ENCODE results near the gene SLCO3A1.
A peak's percentile ranks its signal among the peaks of the same experiment; 100 is the strongest.

SLCO3A1 gene

DNA sequence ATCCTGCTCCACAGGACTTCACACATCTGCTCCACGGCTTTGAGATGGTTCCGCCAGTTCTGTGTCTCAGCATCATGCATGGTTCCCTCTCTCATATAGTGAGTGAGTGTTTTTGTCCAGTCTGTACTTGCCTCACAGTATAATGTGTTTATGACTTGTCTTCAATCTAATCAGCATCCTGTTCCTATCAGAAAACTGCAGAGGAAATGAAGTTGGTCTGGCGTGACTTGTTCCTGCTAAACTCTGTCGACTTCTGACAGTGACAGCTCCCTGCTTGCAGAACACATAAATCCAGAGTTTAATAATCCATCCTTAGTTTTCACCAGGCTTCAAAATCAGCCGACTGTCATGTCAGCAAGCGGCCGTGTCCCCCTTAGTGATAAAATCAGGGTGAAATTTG is 222.3 kb downstream of the SLCO3A1 start:
- no peak for DNase-seq

DNA sequence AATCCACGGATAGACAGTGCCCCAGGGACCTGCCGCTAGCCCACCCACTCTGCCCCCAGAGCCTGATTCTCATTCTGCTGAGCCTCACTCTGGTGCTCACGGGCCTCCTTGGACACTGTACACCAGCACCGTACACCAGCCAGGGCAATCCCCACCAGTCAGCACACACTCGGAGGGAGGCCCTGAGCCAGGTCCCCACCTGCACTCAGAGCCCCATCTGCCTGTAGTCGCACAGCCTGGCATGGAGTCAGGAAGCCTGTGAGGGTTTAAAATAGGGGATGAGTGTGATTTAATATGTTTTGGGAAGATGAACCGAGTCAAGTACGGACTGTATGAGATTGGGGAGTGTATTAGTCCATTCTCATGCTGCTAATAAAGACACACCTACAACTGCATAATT is 223.0 kb downstream of the SLCO3A1 start:
- DNase-seq, result no peak

DNA sequence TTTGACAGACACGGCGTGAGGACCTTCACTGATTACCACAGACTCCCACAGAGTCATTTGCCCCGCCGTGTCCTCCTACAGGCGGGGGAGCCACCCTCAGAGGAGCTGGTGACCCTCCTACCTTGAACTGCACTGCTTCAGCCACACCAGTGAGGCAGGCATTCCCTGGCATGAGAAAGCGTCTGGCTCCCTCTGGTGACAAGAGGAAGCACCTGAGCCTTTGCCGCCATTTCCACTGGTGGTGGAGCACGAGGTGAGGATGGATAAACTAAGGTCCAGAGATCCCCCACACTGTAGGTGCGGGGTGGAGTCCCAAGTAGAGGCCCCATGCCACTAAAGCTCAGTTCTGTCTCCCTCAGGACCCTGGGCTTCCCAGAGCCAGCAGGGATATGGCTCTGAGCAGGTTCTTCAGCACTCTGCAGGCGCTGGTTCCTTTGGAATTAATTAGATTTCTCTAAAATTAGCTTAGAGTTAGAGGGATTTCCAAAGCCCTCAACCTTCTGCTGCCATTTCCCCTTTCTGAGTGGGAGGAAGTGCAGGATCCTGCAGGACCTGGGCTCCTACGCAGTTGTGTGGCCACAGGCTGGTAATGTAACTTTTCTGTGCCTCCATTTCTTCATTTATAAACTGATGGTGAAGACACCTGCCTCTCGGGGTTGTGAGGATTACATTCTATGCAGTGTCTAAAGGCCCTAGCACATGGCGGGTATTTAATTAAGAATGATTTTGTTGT is 224.0 kb downstream of the SLCO3A1 start:
- peak in 1 of 2 donors; percentile 42 for DNase-seq

DNA sequence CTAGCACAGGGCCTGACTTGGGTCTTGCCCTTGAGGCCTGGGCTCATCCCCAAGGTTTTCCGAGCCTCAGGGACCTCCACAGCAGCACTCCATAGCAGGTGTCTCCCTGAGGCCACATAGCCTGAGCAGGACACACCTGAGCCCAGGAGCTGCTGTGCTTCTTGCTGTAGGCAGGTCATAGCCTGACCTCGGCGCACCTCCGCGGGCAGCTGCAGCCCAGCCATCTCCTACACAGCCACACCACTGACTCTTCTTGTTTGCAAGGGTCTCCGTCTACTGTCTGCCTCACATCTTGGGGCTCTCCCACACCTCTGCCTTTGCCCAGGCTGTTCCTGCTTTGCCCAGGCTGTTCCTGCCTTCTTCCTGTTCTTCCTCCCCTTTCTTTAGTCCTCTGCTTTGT is 224.8 kb downstream of the SLCO3A1 start:
- no peak for DNase-seq

DNA sequence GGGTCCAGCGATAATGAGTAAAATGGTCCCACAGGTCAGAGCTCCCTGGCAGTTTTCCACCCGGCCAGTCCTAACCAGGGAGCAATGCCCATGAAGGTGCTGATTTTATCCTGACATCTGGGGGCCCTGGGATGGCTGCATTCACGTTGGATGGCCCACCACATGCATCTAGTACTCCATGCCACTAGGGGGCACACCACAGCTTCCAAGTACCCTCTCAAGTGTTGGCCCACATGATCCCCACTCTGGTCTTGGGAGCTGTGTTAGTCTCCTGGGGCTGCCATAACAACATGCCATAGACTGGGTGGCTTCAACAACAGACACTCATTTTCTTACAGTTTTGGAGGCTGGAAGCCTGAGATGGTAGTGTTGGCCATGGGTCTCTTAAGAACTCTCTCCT is 225.5 kb downstream of the SLCO3A1 start:
- no peak for DNase-seq

DNA sequence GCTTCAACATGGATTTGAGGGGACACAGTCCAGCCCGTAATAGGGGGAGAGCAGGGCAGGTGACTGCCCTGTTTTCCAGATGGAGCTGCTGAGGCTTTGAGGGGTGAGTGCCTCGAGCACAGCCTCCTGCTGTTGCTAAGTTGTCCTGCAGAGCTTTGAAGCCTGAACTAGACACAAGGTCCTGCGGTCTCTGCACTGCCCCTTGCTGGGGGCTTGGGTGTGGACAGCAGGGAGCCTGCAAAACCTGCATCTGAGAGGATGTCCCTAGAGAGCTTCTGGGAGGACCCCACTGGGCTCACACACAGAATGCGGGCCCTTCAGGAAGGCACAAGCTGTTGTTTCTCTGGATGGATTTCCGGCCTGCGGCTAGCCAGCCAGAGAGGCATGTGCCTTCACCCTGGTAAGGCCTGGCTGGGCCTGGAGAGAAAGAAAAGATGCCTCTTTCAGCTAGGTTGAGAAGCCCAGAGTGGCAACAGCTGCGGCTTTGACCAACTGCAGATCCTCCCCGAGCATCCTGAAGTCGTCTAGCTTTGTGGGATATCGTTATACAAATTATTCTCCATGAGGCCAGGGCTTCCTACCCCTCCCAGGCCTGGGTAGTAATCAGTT is 226.2 kb downstream of the SLCO3A1 start:
- no peak for DNase-seq

DNA sequence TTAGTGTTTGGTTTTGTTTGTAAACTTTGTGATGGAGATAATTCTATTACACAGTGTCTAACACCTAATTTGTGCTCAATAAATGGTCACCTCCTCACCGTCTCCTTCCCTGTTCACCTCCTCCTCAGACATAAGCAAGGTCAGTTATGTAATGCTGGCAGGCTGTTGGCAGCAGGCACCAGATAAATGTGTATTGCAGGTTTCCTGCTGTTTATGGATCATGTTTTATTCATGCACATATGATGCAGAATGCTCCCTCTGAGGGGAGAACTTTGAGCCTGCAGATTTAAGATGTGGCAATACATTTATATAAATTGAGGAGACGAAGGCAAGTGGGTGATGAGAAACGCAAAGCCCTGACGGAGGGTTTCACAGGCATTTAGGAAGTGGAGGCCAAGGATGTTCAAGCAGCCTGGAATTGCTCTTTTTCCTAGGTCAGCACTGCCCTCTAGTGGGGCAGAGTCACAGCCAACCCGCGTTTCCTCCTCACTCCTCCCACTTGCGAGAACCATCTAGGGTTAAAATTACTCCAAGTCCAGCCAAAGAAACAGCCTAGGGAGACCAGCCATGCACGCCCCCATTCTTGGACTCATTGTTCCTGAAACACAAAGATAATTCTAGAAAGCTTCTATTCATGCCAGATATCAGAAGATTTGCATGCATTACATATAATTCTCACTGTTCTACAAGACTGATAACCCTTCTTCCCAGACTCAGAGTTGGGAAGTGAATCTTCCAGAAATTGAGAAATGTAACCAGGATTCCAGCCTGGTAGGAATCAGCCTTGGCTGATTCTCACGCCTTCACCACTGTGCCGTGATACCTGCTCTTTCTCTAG is 228.7 kb downstream of the SLCO3A1 start:
- DNase-seq, result peak in 1 of 2 donors; percentile 27

DNA sequence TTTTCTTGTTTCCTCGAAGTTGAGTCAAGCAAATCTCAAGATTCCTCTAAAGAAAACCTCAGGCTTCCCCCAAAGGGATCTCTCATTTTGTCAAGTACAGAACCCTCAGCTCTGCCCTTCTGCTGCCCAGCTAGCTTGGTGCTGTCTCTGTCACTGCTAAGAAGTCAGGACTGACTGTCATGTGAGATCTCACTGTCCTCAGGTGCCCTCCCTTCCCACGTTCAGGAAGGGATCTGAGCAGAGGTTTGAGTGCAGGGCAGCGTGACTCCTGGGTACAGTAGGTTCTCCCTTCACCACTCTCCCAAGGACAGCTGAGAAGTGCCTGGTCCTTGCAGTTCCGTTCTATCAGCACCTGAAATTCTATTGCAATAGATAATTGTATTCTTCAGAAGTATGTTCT is 229.7 kb downstream of the SLCO3A1 start:
- DNase-seq, result no peak

DNA sequence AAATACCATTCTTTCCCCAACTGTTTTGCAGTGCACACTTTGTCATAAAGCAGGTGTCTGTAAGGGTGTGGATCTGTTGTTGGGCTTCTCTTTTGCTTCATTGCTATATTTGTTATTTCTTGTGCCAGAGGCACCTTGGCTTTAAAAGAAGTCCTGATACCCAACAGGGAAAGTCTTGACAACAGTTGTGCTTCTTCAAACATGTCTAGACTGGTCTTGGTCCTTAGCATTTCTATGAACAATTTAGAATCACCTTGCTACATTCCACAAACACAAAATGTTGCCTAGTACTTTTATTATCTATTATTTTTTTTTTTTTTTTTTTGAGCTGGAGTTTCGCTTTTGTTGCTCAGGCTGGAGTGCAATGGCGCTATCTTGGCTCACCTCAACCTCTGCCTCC is 233.7 kb downstream of the SLCO3A1 start:
- no peak for DNase-seq

DNA sequence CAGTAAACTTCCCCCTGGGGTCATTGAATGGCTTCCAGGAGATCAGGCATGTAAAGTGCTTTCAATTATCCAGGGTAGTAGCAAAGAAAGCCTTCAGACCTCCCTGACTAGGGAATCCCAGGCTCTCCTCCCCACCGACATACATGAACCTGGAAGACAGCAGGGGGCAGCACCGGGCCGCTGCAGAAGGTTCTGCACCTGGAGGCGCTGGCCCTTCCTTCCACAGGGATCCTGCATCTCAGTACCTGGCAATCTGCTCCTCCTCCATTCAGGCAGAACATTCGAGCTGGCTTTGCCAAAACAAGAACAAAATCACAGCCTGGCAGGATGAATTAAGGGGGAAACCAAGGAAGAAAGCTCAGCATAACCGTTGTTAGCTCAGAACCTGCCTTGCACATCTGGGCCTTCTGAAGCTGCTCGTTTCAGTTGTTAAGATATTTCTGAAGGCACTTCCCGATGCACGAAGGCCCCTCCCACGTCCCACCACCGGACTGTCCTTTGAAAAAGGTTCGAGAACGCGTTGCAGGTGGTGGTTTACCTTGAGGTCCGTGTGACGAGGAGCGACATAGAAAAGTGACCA is 237.7 kb downstream of the SLCO3A1 start:
- no peak for DNase-seq

DNA sequence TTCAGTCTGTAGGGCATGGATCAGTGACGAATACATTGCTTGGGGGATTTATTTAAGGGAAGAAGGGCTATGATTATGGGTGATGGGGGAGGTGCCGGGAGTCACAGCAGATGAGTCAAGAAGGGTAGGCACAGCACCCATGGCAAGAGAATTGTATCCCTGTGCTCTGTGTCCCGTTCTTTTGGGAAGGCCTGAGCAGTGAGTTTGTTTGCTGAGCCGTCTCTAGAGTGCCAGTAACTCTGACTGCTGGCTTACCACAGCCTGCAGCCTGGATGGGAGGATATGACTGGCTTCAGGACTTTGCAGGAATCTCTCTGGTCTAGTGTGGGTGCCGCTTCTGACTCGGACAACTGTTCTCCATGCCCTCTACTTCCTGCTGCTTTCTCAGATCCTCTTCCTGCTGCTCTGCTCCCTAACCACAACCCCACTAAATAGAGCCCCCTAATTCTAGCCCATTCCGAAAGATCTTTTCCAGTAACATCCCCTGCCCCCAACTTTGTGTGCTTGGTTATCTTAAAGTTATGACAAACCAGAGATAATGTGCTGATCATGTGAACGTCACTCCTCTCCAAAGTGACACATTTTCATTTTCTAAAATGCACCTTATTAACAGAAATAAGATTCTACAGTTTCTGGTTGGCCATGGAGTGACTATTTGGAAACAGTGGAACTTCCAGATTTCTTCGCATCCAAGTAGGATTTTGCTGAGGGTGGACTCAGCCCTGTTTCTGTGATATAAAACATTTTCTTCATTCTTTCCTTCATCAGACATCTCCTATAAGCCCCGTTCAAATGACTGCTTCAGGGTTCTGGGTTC is 239.0 kb downstream of the SLCO3A1 start:
- DNase-seq, result no peak

DNA sequence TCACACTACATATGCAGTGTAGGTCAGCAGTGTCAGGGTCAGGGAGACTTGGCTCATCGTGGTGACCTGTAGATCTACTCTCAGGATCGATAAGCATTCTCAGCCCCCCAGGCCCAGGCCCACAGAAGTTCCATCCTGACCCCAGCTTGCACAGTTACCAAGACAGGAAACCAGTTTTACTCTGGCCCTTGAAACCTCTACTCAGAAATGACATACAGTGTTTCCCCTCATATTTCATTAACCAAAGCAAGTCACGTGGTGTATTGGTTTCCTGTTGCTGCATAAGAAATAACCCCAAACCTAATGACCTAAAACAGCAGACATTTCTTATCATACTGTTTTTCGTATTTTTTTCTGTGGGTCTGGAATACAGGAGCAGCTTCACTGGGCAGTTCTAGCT is 242.2 kb downstream of the SLCO3A1 start:
- peak in 1 of 2 donors; percentile 32 for DNase-seq

DNA sequence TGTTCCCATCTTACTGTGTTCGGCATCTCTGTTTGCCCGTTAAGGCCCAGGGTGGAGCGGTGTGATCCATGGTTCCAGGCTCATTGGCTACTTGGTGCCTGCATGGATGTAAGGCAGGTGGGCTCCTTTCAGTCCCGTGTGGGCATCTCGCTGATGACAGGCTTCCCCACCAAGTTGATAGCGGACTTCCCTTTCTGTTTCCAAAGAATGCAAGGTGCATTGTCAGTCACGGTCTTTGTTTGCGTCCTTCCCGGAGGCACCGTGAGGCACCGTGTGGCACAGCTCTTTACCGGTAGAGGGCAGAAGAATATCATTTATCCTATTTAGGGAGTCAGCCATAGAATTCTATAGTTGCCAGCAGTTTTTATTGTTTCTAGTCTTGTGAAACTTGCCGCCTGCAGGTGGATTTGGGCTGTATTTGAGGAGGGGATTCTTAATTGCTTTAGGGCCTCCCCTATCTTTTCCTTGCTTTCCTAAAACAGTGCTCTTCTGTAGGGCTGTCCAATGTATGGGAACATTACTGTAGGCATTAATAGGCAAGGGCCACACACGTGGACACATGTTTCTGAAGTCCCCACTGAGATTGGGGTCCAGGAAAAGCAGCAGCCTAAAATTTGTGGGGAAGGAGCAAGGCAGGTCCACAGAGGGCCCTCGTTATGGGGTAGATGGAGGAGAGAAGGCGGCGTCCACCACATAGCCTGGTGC is 244.1 kb downstream of the SLCO3A1 start:
- peak in 1 of 2 donors; percentile 13 for DNase-seq

DNA sequence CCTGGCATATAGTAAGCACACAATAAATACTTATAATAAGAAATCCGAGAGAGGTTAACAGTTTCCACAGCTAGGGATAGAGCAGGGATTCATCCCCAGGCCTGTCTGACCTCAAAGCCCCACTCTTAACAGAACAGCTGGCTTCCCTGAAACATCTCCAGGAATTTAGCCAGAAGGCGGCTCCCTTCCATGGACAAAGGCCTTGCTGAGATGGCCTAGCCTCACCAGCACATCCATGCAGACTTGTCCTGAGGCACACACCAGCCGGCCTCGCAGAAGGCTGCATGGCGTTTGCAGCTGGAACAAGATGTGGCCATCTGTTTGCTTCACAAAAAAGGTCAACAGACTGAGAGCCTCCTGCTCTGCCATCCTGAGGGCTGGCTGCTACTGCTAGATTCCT is 245.4 kb downstream of the SLCO3A1 start:
- no peak for DNase-seq

DNA sequence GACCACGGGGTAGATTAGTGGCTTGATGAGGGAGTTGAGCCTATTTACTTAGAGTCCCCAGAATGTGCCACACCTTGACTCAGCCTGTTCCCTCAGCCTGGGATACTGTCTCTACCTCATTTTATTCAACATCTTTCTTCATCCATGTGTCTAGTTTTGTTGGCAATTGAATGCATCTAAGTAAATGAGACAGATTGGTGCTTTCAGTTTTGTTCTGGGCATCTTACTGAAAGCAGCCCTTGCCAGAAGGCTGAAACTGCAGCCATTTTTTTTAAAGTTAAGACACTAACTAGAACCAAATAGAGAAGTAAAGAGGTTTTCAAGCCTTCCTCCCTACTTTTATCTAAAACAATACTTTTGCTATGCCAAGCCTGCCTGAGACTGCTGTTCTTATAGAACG is 246.8 kb downstream of the SLCO3A1 start:
- no peak for DNase-seq

DNA sequence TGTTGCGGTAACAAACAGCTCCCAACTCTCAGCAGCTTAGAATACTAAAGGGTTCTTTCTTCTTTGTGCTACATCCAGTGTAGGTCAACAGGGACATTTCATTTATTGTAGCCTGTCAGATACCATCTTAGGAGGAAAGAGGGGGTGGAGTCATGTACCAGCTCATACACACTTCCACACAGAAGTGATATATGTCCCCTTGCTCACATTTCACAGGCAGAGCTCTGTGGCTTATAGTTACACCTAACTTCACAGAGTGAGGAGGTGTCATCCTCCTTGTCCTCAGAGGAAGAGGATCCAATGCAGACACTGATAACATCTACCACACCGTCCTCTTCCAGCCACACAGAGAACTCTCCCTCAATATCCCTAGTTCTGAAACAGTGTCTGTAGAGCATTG is 247.2 kb downstream of the SLCO3A1 start:
- no peak for DNase-seq

DNA sequence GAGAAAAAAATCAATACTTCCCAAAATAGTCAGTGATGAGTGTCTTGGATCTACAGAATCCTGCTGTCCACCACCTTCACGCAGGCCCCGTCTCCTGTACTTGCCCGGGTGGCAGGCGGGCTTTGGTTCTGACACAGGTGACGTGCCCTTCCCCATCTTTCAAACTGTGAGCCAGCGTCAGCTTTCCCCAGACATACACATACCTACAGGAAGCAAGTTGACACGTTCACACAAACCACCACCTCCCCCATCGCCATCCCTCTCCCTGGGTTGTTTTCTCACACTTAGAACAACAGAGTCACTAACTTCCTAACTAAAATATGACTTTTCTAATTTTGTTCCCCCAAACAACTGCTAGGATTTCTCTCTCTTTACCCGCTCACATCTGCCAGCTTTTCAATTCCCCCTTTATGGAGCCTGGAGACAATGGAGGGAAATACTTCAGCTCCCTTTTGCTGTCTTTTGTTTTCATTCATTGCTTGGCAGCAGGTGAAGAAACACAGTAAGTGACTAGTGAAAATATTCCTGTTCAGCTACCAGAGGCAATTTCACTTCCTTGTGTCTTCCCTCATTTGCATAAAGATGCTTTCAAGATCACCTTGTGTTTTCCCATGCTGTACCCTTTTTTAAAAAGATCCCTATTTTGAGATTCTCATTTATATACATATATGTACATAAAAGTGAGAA is 248.3 kb downstream of the SLCO3A1 start:
- DNase-seq, result no peak

DNA sequence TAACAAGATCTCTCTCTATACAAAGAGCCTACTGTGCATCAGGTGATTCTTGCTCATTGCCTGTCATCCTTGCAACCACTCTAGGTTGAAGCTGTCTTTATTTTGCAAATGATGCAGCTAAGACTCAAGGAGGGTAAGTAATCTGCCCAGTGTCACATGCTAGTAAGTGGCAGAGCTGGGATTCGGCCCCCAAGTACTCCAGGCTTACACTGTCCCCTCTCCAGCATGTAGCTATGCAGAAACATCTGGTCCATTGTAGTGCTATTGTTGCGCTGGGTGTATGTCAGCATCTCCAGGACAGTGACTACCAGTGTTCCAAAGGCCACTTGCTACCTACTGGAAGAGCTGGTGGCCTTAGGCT is 248.9 kb downstream of the SLCO3A1 start:
- DNase-seq, result no peak

DNA sequence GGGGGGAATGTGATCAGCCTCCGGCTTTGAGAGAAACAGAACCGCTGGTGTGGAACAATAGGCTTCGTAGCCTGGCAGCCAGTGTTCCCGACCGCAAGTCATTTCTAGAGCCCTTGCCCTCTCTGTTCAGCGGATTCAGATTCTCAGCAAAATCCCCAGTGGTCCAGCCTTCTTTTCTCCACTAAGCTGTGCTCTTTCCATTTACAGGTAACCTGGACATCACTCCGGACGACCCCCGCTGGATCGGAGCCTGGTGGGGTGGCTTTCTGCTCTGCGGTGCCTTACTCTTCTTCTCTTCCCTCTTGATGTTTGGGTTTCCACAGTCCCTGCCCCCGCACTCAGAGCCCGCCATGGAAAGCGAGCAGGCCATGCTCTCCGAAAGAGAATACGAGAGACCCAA is 250.6 kb downstream of the SLCO3A1 start:
- no peak for DNase-seq

DNA sequence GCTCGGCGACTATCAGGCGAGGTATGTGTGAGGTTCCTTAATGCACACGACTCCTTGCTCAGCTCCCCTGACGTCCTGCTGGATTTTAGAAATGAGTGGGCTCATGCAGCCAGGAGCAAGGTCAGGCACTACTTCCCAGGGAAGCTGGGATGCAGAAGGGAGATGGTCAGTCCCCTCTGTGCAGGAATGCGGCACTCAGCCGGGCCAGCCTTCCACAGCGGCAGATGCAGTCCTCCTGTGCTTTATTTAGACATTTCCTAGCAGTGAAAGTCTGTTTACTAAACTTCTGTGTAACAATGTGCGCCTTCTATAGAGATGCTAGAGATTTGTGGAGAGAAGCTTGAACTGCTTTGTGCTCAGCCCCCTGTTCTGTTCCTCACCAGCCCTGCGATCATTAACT is 252.1 kb downstream of the SLCO3A1 start:
- no peak for DNase-seq

DNA sequence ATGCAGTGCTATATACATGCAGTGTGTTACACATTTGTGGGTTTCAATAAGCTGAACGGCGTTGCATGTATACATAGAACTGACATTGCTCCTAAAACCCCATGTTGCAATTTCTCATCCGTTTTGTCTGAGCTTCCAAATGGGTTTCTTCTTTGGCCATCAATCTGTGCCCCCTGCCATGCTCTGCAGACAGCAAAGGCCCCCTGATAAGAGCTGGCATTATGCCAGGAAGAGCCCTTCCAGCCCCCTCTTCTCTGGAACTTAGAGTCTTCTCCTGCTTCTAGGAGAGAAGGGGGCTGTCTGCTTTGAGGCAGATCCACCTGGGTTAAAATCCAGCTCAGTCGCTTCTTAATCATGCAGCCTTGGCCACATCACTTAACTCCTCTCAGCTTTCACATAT is 254.0 kb downstream of the SLCO3A1 start:
- no peak for DNase-seq

All from bone marrow (tissue), 2 donors.